ENCODE data around the gene SCRN3.
"Not testable (repeated sequence)": the region's sequence is repeated elsewhere in the genome, so short reads cannot be mapped to it uniquely, and the experiment has no call there.

SCRN3 gene

DNA sequence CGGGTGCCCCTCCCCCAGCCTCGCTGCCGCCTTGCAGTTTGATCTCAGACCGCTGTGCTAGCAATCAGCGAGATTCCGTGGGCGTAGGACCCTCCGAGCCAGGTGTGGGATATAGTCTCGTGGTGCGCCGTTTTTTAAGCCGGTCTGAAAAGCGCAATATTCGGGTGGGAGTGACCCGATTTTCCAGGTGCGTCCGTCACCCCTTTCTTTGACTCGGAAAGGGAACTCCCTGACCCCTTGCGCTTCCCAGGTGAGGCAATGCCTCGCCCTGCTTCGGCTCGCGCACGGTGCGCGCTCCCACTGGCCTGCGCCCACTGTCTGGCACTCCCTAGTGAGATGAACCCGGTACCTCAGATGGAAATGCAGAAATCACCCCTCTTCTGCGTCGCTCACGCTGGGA lies 14.5 kb downstream of the SCRN3 start:
- not testable (repeated sequence) for DNase-seq

DNA sequence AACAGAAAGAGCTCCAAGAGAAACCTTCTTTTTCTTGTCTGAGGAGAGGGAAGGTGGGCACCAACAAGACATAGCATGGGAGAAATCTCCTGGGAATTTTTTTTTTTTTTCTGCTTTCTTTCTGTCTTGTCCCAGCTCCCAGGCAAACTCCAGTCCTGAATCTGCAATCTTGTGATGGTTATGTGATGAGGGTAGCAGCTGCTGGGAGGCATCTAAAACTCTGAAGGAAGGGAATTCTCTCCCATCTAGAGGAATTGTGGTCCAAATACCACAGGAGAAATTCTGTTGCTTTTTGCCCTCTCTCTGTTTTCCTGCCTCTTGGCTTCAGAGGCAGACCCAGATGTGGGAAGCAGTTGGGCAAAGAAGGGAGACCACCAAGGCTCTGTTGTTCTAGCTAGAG lies 16.7 kb downstream of the SCRN3 start:
- DNase-seq: no peak

DNA sequence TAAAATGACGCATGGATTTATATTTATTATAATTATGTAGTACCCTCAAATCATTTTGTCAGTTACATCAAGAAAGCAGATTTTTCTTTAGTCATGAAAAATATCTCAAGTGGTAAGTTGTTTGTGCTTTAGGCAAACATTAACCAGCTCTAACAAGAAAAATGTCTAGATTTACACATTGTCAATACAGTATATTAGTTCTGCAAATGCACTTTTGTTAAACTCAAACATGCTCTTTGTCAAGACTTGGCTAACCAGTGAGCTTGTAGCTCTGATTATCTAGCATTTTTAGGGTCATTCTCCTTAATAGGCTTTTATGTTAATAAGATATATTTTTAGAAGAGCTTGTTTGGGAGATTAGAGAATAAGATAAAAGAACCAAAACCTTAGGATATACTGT lies 32.7 kb downstream of the SCRN3 start:
- no peak for DNase-seq

DNA sequence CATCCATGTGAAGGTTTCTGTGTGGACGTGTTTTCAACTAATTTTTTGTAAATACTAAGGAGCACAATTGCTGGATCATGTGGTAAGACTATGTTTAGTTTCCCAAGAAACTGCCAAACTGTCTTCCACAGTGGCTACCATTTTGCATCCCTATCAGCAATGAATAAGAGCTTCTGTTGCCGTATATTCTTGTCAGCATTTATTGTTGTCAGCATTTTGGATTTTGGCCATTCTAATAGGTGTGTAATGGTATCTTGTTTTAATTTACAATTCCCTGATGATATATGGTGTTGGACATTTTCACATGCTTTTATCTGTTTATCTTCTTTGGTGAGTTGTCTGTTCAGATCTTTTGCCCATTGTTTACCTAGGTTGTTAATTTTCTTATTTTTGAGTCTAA lies 34.5 kb downstream of the SCRN3 start:
- DNase-seq: no peak

DNA sequence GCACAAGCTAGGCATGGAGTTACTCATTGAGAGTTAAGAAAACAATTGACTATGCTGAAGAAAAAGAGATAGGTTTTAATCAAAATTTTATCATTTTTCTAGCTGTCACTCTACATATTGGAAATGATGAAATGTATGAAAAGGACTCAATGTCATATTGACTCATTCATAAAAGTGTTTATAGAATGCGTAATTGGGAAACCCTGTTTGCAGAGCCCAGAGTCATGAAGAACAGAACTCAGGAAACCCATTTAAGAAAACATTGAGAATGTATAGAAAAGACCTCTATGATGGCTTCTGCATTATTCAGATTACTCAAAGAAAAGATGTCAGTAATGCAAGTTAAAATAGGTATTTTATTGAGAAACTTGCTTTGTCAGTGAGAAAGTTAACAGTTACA lies 36.4 kb downstream of the SCRN3 start:
- DNase-seq: no peak

DNA sequence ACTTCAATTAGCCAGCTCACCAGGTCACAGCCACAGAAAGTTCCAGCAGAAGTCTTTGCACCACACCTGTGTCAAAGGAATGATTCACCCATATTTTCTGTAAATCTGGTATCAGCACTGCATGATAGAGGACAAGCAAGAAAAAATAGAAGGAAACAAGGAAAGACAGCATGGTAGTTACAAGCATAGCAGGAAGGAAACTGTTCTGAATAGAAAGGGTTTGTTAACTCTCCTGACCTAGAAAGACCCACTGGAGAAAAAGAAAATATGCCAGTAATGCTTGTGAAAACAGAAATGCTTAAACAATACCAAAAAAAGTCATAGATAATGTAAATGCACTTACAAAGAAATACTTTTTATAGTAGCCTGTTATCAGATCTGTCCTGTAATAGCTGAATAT lies 40.8 kb downstream of the SCRN3 start:
- no peak for DNase-seq

DNA sequence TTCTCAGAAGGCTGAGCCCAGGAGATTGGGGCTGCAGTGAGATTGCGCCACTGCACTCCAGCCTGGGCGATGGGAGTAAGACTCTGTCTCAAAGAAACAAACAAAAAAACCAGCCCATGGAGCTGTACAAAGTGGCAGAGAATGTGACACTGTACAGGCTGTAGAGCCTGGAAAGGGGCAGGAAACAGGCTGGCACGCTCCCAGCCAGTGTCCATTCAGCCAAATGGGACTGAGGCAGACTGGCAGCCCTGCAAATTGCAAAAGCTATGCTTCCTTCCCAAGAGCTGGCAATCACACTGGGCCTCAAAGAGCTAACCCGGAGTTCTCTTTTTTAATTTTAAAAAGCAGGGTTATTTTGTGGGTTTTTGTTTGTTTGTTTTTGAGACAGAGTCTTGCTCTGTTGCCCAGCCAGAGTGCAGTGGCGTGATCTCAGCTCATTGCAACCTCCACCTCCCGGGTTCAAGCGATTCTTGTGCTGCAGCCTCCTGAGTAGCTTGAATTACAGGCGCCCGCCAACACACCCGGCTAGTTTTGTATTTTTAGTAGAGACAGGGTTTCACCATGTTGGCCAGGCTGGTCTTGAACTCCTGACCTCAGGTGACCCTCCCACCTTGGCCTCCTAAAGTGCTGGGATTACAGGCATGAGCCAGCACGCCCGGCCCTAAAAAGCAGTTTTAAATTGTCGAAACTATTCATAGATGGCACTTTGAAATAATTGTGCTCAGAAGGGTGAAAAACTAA lies 42.8 kb downstream of the SCRN3 start:
- no peak for DNase-seq

DNA sequence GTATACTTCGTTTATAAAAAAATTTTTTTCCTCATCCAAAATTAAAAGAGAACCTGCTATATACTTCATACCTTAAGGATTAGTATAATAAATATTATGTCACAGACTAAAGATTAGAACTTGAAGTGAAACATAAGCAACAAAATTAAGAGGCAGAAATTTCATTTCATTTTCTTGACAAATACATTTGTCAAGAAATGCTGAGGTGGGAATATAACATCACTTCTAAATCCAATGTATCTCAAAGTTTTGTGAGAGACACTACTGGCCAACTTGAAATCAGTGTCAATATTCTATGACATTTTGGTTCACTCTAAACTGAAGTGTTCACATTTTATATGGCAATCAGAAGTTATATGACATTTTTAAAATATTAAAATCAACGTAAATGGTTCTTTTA lies 43.8 kb downstream of the SCRN3 start:
- no peak for DNase-seq

DNA sequence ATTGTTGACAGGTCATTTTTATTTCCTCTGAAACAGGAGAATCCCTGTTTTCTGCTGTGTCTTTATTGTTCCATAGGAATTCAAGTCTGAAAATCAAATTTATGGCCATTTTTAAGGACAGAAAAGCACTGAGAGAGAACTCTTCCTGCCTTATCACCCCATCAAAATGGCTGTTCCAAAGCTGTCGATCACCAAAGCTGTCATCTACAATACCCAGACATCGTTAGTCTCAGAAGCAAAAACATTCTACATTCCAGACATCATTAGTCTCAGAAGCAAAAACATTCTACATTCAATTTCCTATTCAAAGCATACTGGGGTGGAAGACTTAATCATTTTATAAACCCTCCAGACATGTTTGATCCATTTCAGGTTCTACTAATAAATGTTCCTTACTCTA lies 44.4 kb downstream of the SCRN3 start:
- DNase-seq: no peak

DNA sequence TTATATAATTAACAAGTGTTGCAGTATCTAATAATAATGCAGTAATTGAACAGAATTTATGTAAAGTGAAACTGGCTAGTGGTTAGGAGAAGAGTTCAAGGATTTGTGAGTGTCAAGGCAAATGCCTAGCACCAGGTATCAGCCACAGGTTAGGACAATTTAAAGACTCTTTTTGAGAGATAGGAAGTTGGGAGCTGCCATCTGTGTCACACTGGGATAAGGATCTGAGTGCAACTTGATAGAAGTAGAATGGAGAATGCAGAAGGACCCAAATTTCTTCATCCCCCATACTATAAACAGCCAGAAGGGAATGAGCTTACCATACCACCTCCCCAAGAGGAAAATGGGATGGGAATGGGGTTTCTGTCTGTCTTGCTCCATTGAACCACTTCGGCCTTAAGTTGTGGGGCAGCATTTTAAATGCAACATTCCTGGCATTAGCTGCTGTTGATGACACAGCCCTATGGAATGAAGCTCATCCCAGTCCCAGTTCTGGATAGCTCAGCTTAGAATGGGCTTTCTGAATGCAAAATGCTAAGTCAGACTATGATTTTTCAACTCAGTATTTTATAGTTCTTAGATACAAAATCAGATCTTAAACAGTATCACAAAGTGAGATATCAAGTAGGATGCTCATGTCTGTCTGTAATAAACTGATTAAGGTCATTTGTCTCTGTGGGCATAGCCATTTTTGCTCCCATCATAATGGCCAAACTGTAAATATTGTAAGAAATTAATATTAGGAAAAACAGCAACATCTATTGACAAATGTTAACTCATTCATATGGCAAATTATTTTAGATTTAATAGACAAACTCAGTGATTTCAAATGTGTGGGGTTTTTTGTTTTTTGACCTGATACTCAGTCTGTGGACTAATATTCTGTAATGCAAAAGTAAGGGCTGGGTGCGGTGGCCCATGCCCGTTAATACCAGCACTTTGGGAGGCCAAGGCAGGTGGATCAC lies 47.3 kb downstream of the SCRN3 start:
- no peak for DNase-seq

DNA sequence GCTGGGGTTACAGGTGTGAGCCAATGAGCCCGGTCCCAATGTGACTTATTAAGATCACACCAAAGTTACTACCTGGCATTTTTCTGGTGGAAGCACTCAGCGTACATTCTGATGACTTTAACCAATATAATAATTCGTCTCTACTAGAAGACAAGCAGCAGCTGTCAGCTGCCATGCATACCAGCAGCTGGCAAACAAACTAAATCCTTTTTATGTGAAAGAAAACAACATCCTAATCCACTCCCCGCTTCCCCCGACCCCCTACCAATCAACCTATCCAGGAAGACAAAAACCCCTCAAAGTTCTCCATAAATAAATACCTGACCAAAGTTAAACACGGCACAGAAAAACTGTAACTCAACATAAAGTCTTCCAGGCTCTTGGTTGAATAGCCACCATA lies 49.2 kb downstream of the SCRN3 start:
- no peak for DNase-seq

DNA sequence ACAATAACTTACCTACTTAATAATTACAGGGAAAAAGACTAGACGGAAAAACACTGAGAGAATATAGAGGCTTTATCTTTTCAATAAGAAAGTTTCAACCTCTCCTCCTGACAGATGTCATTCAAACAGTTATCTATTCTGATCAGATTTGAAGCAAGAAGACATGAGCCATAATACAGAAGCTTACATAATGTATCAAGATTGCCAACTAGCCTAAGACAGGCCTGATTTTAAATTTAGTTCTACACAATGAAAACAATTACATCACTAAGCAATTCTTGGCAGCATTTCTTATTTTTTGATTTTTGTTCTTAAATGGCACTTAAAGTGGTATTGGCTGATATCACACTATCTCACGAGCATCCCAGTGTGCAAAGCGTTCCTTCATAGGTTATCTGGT lies 49.7 kb downstream of the SCRN3 start:
- no peak for DNase-seq

DNA sequence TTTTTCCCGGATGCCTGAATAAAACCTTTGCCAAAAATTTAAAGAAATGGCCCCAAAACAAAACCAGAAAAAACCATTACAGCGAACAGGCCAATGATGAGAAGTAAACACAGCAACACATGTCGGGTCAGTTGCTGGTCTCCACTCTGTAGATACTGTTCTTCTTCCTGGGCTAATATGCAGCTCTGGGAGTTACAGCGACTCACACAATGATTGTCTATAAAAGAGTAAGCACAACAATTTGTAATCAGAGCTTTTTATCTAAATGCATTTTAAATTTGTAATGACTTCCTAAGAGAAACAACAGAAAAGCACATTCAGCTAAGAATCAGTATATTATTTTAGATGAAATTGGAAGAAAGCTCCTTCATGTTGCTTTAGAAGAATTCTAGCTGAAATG lies 51.0 kb downstream of the SCRN3 start:
- no peak for DNase-seq

DNA sequence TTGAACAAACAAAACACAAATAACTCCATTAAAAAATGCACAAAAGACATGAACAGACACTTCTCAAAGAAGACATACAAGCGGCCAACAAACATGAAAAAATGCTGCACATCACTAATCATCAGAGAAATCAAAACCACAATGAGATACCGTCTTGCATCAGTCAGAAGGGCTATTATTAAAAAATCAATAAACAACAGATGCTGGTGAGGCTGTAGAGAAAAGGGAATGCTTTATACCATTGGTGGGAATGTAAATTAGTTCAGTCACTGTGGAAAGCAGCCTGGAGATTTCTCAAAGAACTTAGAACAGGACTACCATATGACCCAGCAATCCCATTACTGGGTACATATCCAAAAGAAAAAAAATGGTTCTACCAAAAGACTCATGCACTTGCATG lies 53.5 kb downstream of the SCRN3 start:
- DNase-seq: no peak

DNA sequence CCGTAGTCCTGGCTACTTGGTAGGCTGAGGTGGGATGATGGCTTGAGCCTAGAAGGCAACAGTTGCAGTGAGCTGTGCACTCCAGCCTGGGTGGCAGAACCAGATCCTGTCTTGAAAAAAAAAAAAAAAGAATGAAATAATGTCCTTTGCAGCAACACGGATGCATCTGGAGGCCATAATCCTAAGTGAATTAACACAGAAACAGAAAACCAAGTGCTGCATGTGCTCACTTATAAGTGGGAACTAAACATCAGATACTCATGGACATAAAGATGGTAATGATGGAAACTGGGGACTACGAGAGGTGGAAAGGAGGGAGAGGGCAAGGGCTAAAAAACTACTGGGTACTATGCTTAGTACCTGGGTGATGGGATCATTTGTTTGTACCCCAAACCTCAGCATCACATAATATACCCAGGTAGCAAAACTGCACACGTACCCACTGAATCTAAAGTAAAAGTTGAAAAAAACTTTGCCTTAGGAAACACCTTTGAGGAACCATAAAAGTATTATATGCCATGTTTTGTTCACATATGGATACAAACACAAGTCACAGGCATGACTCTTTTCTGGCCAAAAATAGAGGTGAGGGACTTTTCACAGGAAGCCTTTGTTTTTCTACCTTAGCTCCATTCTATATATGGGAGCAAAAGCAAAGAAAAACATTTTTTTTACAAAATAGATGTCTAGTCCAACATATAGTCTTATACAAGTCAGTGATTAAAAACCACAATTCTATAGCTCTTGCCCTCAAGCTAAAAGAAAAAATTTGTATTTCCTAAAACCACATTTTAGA lies 54.7 kb downstream of the SCRN3 start:
- no peak for DNase-seq

DNA sequence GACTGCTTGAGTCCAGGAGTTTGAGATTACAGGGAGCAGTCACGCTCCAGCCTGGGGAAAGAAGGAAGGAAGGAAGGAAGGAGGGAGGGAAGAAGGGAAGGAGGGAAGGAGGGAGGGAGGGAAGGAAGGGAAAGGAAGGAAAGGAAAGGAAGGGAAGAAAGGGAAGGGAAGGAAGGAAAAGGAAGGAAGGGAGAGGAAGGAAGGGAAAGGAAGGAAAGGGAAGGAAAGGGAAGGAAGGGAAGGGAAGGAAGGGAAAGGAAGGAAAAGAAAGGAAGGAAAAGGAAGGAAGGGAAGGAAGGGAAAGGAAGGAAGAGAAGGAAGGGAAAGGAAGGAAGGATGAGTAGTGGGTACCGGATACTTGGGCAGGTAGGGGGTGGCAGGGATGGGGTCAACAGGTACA lies 59.0 kb downstream of the SCRN3 start:
- DNase-seq: no peak

DNA sequence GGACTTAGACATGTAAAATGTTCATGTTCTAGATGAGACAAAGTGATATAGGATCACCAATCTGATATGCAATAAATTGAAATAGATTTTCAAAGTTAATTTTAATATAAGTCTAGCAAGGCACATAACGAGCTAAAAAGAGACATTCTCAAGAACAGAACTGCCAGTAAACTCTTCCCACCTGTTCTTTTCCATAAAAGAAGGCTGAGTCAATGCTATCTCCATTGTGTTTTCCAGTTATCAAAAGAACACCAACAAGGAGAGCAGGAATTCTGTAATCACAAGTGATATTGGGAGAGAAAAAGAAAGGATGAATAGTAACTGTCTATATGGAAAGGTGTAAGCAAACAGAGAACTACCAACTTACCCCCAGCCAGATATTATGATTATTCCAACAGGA lies 65.7 kb downstream of the SCRN3 start:
- DNase-seq: no peak

DNA sequence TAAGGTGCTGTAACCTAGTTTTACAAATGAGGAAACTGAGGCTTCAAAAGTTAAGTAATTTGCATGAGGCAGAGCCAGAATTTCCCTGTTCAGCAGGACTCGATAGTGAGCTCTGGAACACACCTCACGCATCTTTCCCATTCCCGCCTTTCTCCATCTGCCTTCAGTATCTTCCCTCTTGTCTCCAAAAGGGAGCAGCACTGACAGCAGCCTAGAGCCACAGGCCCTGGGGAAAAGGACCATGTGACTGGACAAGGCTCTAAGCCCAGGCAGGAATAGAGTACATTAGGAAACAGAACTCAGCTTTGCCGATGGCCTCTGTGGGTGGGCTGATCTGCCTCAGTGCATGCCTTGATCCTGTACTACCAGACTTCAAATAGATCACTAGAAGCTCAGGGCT lies 69.8 kb downstream of the SCRN3 start:
- no peak for DNase-seq

DNA sequence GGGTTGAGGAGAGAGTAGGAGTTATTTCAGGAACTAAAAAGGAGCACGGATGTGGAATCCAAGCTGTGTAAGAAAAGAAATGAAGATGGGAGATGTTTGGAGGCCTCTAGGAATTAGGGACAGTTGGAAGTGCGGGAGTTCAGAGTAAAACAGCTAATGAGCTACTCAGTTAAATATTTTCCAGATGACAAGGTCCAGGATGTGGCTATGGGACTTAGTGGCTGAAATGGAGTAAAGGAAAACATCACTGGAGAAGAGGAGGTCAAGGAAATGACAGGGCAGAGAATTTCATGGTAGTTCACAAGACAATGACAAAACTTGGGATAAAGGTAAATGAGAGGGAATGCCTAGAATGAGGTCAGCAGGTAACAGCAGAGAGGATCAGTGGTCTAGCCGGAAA lies 78.3 kb downstream of the SCRN3 start:
- no peak for DNase-seq

DNA sequence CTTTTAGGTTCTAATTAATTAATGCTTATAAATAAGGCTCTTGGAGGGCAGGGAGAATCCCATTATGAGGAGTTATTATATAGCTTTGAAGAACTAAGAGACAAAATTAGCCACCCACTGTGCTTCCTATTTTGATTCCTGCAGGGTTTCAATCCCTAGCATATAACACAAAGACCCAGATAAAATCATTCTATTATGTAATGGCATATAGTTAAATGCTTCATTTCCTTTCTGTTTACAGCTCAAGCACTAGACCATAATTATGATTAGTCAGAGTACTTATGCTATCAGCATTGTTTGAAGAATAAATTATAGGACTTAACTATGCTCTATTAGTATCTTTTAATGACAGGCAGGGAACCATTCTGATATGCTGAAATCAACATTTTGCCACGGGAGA lies 82.2 kb downstream of the SCRN3 start:
- DNase-seq: no peak
